ENCODE measurements around the gene SLC6A12.

The SLC6A12 gene

DNA sequence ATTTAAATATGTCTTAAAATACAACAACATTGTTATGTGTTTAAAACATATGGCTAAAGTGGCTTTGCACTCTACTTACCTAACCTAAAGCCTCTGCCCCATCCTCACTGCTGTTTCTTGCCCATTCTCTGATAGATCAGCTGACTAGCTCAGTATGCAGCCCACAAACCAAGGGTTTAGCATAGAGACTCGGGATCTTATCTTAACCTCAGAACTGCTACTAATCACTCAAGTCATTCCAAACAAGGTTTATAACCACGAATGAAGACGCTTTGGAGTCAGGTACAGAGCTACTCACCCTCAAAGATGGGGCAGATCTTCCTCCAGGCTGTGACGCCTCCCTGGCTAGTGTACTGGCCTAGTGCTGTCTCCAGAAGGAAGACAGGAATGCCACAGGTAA is 29.4 kb upstream of the SLC6A12 start:
- H3K4me1 ChIP-seq (ENCODE audit: low read depth, poor library complexity, severe bottlenecking), result no peaks in the 10 kb centered on the region
- TF ChIP-seq, protein P1, sequence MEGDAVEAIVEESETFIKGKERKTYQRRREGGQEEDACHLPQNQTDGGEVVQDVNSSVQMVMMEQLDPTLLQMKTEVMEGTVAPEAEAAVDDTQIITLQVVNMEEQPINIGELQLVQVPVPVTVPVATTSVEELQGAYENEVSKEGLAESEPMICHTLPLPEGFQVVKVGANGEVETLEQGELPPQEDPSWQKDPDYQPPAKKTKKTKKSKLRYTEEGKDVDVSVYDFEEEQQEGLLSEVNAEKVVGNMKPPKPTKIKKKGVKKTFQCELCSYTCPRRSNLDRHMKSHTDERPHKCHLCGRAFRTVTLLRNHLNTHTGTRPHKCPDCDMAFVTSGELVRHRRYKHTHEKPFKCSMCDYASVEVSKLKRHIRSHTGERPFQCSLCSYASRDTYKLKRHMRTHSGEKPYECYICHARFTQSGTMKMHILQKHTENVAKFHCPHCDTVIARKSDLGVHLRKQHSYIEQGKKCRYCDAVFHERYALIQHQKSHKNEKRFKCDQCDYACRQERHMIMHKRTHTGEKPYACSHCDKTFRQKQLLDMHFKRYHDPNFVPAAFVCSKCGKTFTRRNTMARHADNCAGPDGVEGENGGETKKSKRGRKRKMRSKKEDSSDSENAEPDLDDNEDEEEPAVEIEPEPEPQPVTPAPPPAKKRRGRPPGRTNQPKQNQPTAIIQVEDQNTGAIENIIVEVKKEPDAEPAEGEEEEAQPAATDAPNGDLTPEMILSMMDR (conservative IDR thresholded peaks at IDR 0.05; ENCODE audit: low read depth, low read length), result no peak
- H3K27me3 ChIP-seq (ENCODE audit: insufficient read depth, low read depth), result no peaks in the 10 kb centered on the region

DNA sequence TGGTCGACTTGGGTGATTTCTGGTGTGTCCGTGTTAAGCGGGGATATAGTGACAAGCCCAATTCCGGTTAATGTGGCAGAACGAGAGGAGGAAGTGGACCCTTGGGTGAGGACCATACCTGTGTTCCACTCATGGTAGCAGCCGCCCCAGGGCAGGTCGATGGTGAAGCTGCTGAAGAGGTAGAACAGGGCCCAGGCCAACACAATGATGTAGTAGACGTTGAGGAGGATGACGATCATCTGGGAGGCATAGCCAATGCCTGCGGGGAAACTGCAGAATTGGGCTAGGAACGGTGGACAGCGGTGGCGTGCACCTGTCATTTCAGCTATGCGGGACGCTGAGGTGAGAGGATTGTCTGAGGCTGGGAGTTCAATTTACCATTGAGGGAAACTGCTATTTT is 28.5 kb upstream of the SLC6A12 start:
- Histone ChIP-seq H3K4me1 (ENCODE audit: low read depth, poor library complexity, severe bottlenecking) (no peaks in the 10 kb centered on the region), H3K4me2 (no peak overlapping the region), H3K27me3 (ENCODE audit: insufficient read depth, low read depth) (no peaks in the 10 kb centered on the region), H3K36me3 (ENCODE audit: insufficient read depth) (no peaks in the 10 kb centered on the region), H3K79me2 (ENCODE audit: insufficient read depth, low read depth) (no peaks in the 10 kb centered on the region), H2AFZ (ENCODE audit: low read depth) (no peak overlapping the region), H3K9ac (no peak overlapping the region), H3K4me3 (IDR thresholded peaks at IDR 0.05; ENCODE audit: insufficient read depth, low read depth, low read length) (no peak overlapping the region), H3K27ac (no peak overlapping the region), H4K20me1 (ENCODE audit: insufficient read depth) (no peaks in the 10 kb centered on the region)
- TF ChIP-seq, protein P1 (conservative IDR thresholded peaks at IDR 0.05; ENCODE audit: low read depth, low read length), result no peak

More for the DNA sequence above, 29.4 kb upstream of the SLC6A12 start:
- Histone ChIP-seq H3K4me2 (no peak overlapping the region), H3K4me3 (IDR thresholded peaks at IDR 0.05; ENCODE audit: insufficient read depth, low read depth, low read length) (no peak overlapping the region), H3K79me2 (ENCODE audit: insufficient read depth, low read depth) (no peaks in the 10 kb centered on the region), H3K27ac (no peak overlapping the region), H3K9ac (no peak overlapping the region), H3K36me3 (ENCODE audit: insufficient read depth) (no peaks in the 10 kb centered on the region), H4K20me1 (ENCODE audit: insufficient read depth) (no peaks in the 10 kb centered on the region), H2AFZ (ENCODE audit: low read depth) (no peak overlapping the region)

DNA sequence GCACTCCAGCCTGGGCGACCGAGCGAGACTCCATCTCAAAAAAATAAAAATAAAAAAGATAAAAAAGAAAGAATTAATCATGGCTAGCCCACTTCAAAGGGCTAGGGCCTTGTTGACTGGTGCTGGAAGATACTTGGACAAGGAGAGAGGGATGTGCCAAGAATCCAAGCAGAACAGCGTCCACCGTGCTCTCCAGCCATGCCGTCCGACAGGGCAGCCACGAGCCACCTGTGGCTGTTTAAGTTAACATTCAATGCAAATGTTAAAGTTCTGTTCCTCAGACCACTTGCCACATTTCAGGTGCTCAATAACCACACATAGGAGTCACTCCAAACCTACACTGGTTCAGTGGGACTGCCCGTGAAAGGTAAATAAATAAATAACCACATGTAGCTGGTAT is 27.3 kb upstream of the SLC6A12 start:
- Histone ChIP-seq H3K27me3 (ENCODE audit: insufficient read depth, low read depth) (no peaks in the 10 kb centered on the region), H3K79me2 (ENCODE audit: insufficient read depth, low read depth) (no peaks in the 10 kb centered on the region), H3K27ac (no peak overlapping the region), H4K20me1 (ENCODE audit: insufficient read depth) (no peaks in the 10 kb centered on the region), H3K4me3 (IDR thresholded peaks at IDR 0.05; ENCODE audit: insufficient read depth, low read depth, low read length) (no peak overlapping the region), H3K4me2 (no peak overlapping the region), H3K9ac (no peak overlapping the region), H3K4me1 (ENCODE audit: low read depth, poor library complexity, severe bottlenecking) (no peaks in the 10 kb centered on the region), H2AFZ (ENCODE audit: low read depth) (no peak overlapping the region), H3K36me3 (ENCODE audit: insufficient read depth) (no peaks in the 10 kb centered on the region)
- TF ChIP-seq, protein P1 (conservative IDR thresholded peaks at IDR 0.05; ENCODE audit: low read depth, low read length), result no peak

DNA sequence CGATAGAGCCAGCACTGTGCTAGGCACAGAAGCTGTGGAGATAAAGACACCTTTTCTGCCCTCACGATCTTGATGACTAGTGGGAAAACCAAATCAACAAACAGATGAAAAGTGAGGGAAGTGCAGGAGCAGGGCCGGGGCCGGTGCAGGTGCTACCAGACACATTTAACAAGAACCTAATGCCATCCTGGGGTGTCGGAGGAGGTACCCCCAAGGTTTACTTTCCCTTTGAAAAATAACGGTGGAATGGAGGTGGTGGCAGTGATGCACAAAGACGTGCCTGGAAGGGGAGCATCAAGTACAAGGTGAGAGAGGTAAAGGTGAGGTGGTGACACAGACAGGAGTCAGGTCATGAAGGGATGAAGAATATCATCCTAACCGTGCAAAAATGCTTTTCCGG is 26.6 kb upstream of the SLC6A12 start:
- TF ChIP-seq, protein P1 (conservative IDR thresholded peaks at IDR 0.05; ENCODE audit: low read depth, low read length), result no peak
- H3K27ac ChIP-seq, result no peak overlapping the region

More for the DNA sequence above, 26.6 kb upstream of the SLC6A12 start:
- no peak overlapping the region for H3K9ac ChIP-seq
- H3K4me3 ChIP-seq (IDR thresholded peaks at IDR 0.05; ENCODE audit: insufficient read depth, low read depth, low read length), result no peak overlapping the region
- no peak overlapping the region for H3K4me2 ChIP-seq
- H3K79me2 ChIP-seq (ENCODE audit: insufficient read depth, low read depth), result no peaks in the 10 kb centered on the region
- H3K27me3 ChIP-seq (ENCODE audit: insufficient read depth, low read depth), result no peaks in the 10 kb centered on the region
- H4K20me1 ChIP-seq (ENCODE audit: insufficient read depth), result no peaks in the 10 kb centered on the region
- H2AFZ ChIP-seq (ENCODE audit: low read depth), result no peak overlapping the region
- no peaks in the 10 kb centered on the region for H3K36me3 ChIP-seq (ENCODE audit: insufficient read depth)
- H3K4me1 ChIP-seq (ENCODE audit: low read depth, poor library complexity, severe bottlenecking), result no peaks in the 10 kb centered on the region

All from KMS-11 (cell line).